HuH-7.5 (cell line): Measurements from ENCODE around the gene TRUB1.

Experiments used
- DNase-seq: peaks from one replicate; pipeline ENCODE4 v3.0.0; 2011; ENCODE audit warnings: low spot score

TRUB1 gene

GRCh38 chr10:114975091-114975490 lies 37.1 kb downstream of the TRUB1 start:
- no peak for DNase-seq

GRCh38 chr10:114982989-114983388 lies 45.0 kb downstream of the TRUB1 start:
- DNase-seq: no peak

- DNase-seq: no peak
Measured at GRCh38 chr10:114987995-114988394, 50.0 kb downstream of the TRUB1 start.

- DNase-seq: no peak
Measured at GRCh38 chr10:114990586-114990985, 52.6 kb downstream of the TRUB1 start.

GRCh38 chr10:114990991-114991390 lies 53.0 kb downstream of the TRUB1 start:
- no peak for DNase-seq

GRCh38 chr10:114992189-114992775 lies 54.3 kb downstream of the TRUB1 start:
- DNase-seq: no peak

- no peak for DNase-seq
Measured at GRCh38 chr10:114995468-114996247, 57.7 kb downstream of the TRUB1 start.

GRCh38 chr10:114996542-114996941 lies 58.5 kb downstream of the TRUB1 start:
- DNase-seq: no peak

GRCh38 chr10:114998993-114999392 lies 61.0 kb downstream of the TRUB1 start:
- DNase-seq: no peak

- DNase-seq: no peak
Measured at GRCh38 chr10:115001506-115002381, 63.7 kb downstream of the TRUB1 start.

- no peak for DNase-seq
Measured at GRCh38 chr10:115003396-115003795, 65.4 kb downstream of the TRUB1 start.

GRCh38 chr10:115004236-115004862 lies 66.4 kb downstream of the TRUB1 start:
- no peak for DNase-seq

GRCh38 chr10:115005771-115006170 lies 67.8 kb downstream of the TRUB1 start:
- DNase-seq: no peak

- DNase-seq: no peak
Measured at GRCh38 chr10:115018185-115018931, 80.4 kb downstream of the TRUB1 start.

GRCh38 chr10:115020449-115020848 lies 82.5 kb downstream of the TRUB1 start:
- no peak for DNase-seq

GRCh38 chr10:115022733-115023132 lies 84.7 kb downstream of the TRUB1 start:
- no peak for DNase-seq

- no peak for DNase-seq
Measured at GRCh38 chr10:115023715-115024114, 85.7 kb downstream of the TRUB1 start.

- DNase-seq: no peak
Measured at GRCh38 chr10:115024371-115024770, 86.4 kb downstream of the TRUB1 start.

- DNase-seq: no peak
Measured at GRCh38 chr10:115026056-115026745, 88.2 kb downstream of the TRUB1 start.

- no peak for DNase-seq
Measured at GRCh38 chr10:115026746-115027140, 88.7 kb downstream of the TRUB1 start.
